ENCODE measurements around the gene FN3KRP.

FN3KRP gene

DNA sequence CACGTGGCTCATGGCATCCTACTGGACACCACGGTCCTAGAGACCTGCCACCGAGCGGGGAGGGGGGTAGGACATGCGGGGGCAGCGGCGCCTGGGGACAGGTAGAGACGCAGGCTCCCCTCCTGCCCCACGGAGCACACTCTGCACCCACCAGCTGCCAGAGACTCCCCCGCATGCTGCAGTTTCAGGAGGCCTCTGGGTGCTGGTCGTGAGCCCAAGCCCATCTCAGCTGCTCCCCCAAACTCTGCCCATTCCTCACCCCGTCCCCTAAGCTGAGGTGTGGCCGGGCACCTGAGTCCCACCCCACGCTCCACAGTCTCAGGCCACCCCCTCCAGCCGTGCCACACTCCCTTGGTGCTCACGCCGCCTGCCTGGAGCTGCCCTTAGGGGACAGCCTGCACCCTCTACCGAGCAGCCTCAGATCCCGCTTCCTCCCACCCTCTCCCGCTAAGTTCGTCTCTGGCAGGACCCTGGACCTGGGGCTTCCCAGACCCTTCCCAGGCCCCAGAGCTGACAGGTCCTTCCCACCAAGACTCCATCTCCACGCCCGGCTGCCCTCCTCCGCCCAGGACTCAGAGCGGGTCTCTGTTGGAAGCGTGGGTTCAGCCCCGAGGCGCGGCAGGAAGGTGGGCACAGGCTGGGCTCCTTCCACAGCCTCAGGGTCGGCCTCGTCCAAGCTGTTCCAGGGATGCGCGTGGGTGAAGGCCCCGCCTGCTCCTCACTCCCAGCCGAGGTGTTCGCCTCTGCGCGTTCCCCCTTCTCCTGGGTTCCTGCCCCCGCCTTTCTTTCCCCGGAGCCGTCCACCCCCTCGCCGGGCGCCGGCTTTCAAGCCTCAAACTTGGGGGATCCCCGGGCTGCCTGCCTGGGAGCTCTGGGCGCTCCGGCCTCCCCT lies 19.3 kb upstream of the FN3KRP start:
- peaks cover 14% of the 10 kb centered on the region for H3K9me3 Mint-ChIP-seq
- H3K36me3 Mint-ChIP-seq (ENCODE audit: low read depth) = peaks cover 7% of the 10 kb centered on the region
- peaks cover 12% of the 10 kb centered on the region for H3K27me3 Mint-ChIP-seq
- no peak for DNase-seq
- no peak overlapping the region for H3K27ac Mint-ChIP-seq
- H3K4me3 Mint-ChIP-seq = peak overlapping the region; percentile 61
- H3K4me1 Mint-ChIP-seq (ENCODE audit: low read depth) = peaks cover 22% of the 10 kb centered on the region

- Mint-ChIP-seq H3K27ac (no peak overlapping the region), H3K4me1 (ENCODE audit: low read depth) (peaks cover 17% of the 10 kb centered on the region), H3K9me3 (peaks cover 14% of the 10 kb centered on the region), H3K27me3 (peaks cover 12% of the 10 kb centered on the region), H3K4me3 (peak overlapping the region; percentile 61), H3K36me3 (ENCODE audit: low read depth) (peaks cover 7% of the 10 kb centered on the region)
- no peak for DNase-seq
Measured at GRCh38 chr17:82697808-82698064, 18.8 kb upstream of the FN3KRP start.

- no peak within 1 kb of the TSS for H3K27ac Mint-ChIP-seq
- peaks cover 14% of the 10 kb centered on the region for H3K9me3 Mint-ChIP-seq
- H3K36me3 Mint-ChIP-seq (ENCODE audit: low read depth) = peaks cover 6% of the 10 kb centered on the region
- peak within 1 kb of the TSS; percentile 67 for H3K4me3 Mint-ChIP-seq
- H3K4me1 Mint-ChIP-seq (ENCODE audit: low read depth) = peaks cover 17% of the 10 kb centered on the region
- DNase-seq = peak; percentile 98
- peaks cover 12% of the 10 kb centered on the region for H3K27me3 Mint-ChIP-seq
Measured at GRCh38 chr17:82698065-82698973, 18.2 kb upstream of the FN3KRP start, which contains the start of gene RAB40B. Gene RAB40B, minus strand, starts transcription at chr17:82698698. Its CDS starts 102 bp downstream, at chr17:82698596.

DNA sequence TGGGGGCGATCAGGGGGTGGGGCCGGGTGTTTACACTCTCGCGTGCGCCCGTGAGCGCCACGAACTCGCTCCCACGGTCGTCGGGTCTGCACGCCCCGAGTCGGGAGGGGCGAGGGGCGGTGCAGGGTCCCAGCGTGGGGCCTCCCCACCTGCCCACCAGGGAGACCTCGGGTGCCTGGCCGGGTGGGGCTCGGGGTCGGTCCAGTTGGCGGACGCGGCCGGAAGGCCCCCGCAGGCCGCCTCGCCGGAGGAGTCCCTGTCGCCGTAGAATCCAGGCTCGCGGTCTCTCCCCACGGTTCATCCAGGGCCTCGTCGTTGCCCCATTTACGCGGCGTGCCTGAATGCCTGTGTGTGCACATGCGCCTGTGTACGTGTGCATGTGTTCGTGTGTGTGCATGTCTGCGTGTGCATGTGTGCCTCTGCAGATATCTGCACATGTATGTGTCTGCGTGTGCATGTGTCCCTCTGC lies 17.5 kb upstream of the FN3KRP start:
- H3K9me3 Mint-ChIP-seq = peaks cover 13% of the 10 kb centered on the region
- peaks cover 12% of the 10 kb centered on the region for H3K27me3 Mint-ChIP-seq
- H3K4me3 Mint-ChIP-seq = peak overlapping the region; percentile 67
- no peak overlapping the region for H3K27ac Mint-ChIP-seq
- DNase-seq = no peak
- peaks cover 17% of the 10 kb centered on the region for H3K4me1 Mint-ChIP-seq (ENCODE audit: low read depth)
- peaks cover 6% of the 10 kb centered on the region for H3K36me3 Mint-ChIP-seq (ENCODE audit: low read depth)

DNA sequence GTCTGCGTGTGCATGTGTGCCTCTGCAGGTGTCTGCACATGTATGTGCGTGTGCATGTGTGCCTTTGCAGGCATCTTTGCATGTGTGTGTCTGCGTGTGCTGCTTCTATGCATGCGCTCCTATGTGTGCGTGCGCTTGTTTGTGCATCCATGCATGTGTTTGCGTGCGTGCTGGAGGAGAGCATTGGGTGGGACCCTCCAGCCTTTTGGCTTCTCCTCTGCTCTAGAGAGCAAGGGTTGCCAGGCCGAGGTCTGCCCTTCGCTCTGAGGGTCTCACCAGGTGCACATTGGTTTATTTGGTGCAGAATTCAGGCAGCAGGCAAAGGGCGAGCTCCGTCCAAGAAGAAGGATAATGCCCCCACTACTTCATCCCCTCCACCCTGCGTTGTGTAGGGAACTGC lies 17.0 kb upstream of the FN3KRP start:
- no peak for DNase-seq
- peaks cover 17% of the 10 kb centered on the region for H3K4me1 Mint-ChIP-seq (ENCODE audit: low read depth)
- peak overlapping the region; percentile 67 for H3K4me3 Mint-ChIP-seq
- peaks cover 4% of the 10 kb centered on the region for H3K36me3 Mint-ChIP-seq (ENCODE audit: low read depth)
- H3K27ac Mint-ChIP-seq = no peak overlapping the region
- peaks cover 12% of the 10 kb centered on the region for H3K27me3 Mint-ChIP-seq
- peaks cover 9% of the 10 kb centered on the region for H3K9me3 Mint-ChIP-seq

DNA sequence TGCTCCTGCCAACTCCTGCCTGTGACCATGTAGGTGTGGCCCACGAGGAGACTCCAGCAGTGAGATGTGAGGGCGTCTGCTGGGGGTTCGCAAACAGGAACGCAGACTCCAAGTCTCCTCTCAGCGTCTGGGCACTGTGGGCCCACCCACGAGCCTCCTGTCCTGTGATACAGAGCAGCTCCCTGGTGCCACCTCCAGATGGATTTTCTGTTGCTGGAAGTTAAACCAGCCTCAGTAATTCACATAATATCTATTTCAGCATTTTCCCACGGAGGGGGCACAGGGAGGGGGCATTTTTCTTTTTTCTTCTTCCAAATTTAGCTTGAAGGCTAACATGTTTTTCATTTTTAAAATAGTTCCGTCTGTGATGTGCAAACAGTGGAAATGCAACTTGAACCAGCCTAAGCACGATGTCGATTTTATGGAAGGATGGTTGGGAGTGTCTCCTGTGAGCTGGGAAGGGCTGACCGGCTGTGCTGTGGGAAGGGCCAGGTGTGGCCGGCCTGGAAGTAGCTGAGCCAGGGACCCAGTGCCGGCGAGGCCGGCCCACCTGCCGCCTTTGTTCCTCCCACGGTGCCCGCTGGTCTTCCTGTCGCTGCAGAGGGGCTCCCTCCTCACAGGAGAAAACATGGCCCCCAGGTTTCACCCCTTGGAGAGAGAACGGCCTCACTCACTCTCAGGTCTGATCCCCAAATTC lies 14.1 kb upstream of the FN3KRP start:
- no peak for DNase-seq
- Mint-ChIP-seq H3K9me3 (no peaks in the 10 kb centered on the region), H3K27ac (no peak overlapping the region), H3K4me3 (no peak overlapping the region), H3K36me3 (ENCODE audit: low read depth) (no peaks in the 10 kb centered on the region), H3K27me3 (peaks cover under 1% of the 10 kb centered on the region), H3K4me1 (ENCODE audit: low read depth) (peaks cover 7% of the 10 kb centered on the region)

DNA sequence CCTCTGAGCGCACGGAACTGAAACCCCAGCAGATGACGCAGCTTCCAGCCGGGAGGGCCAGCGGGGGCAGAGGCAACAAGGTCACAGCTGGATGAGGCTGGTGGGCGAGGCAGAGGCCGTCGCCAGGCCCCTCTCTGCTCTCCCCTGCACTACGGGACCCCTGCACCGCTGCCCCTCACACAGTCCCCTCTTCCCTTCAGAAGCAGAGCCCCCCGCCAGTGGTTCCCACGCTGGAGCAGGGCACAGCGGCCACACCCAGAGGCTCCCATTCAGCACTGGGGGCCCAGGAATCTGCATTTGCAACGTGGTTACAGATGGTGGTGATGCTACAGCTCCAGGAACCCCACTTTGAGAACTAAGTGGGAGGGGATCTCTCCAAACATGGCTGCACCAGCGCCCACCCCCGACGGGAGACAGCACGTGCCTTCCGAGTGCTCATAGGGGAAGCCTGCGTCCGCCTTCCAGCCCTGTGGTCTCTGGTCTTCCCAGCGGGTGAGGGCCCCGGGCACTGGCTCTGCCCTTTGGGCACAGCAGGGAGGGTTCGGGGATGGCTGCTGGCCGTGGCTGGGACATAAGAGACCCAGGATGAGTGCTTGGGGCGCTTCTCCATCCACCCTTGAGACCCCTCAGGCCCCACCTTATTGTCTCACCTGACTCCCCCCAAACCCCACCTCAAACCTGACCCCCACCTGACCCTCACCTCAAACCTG lies 13.3 kb upstream of the FN3KRP start:
- Mint-ChIP-seq H3K4me3 (no peak overlapping the region), H3K27me3 (no peaks in the 10 kb centered on the region), H3K27ac (no peak overlapping the region), H3K9me3 (no peaks in the 10 kb centered on the region), H3K36me3 (ENCODE audit: low read depth) (no peaks in the 10 kb centered on the region), H3K4me1 (ENCODE audit: low read depth) (peaks cover 12% of the 10 kb centered on the region)
- DNase-seq = no peak

DNA sequence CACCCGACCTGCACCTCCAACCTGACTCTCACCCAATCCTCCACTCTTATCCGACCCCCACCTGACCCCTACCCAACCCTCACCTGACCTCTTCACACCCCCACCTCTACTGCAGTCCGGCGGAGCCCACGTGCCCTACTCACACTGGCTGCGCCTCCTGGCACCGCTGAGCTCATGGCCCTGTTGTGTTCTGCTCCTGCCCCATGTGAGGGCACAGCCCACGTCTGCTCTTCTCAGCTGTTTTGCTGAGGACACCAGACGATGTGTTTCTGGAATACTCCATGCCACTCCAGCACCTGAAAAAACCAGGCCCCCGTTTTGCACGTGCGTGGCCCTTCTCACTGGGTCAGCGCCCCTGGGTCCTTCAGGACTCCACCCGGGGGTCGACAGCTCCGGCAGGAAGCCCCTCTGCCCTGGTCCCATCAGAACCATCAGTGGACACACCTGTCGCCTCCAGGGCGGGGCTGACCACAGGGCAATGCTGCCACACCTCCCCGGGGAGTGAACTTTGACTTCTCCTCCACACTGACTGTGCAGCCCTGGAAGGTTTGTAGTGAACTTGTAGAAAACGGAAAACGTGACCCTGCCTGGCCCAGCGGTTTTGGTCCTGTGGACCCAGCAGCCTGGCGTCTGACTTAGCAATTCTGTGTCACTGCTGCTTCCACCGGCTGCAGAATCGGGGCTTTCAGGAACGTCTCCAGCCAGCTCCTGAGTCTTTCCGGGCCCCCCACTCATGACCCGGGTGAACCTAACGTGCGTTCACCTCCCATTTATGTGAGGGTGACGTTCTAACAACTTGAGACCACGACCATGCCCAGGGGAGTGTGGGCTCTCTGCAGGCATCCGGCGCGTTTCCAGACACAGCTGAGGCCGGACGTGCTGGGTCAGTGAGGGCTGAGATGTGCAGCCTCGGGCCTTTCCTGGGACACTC lies 12.3 kb upstream of the FN3KRP start:
- DNase-seq = no peak
- H3K4me1 Mint-ChIP-seq (ENCODE audit: low read depth) = peaks cover 9% of the 10 kb centered on the region

DNA sequence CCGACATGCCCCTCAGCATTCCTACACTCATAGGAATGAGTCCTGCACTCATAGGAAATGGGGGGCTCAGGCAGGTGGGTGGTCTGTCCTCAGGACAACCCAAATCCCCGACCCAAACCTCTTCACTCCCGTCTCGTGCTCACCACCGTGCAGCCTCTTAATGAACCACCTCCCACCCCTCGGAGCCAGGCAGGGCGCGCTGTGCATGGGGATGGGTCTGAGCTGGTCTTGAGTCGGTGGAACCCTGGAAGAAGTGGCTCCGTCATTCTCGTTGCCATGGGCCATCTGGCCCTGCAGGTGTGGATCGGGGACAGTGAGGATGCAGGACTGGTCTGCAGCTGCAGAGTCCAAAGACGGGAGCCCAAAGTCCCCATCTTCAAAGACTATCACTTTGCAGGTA lies 11.6 kb upstream of the FN3KRP start:
- no peaks in the 10 kb centered on the region for H3K36me3 Mint-ChIP-seq (ENCODE audit: low read depth)
- H3K9me3 Mint-ChIP-seq = no peaks in the 10 kb centered on the region
- no peak overlapping the region for H3K4me3 Mint-ChIP-seq
- no peak for DNase-seq
- peaks cover 6% of the 10 kb centered on the region for H3K4me1 Mint-ChIP-seq (ENCODE audit: low read depth)
- no peak overlapping the region for H3K27ac Mint-ChIP-seq
- H3K27me3 Mint-ChIP-seq = no peaks in the 10 kb centered on the region

More for the DNA sequence above, 12.3 kb upstream of the FN3KRP start:
- Mint-ChIP-seq H3K27me3 (no peaks in the 10 kb centered on the region), H3K27ac (no peak overlapping the region), H3K9me3 (no peaks in the 10 kb centered on the region), H3K4me3 (no peak overlapping the region), H3K36me3 (ENCODE audit: low read depth) (no peaks in the 10 kb centered on the region)

- H3K4me3 Mint-ChIP-seq = no peak overlapping the region
- no peak for DNase-seq
- H3K27me3 Mint-ChIP-seq = no peaks in the 10 kb centered on the region
- H3K9me3 Mint-ChIP-seq = no peaks in the 10 kb centered on the region
- no peak overlapping the region for H3K27ac Mint-ChIP-seq
- no peaks in the 10 kb centered on the region for H3K36me3 Mint-ChIP-seq (ENCODE audit: low read depth)
- peaks cover 6% of the 10 kb centered on the region for H3K4me1 Mint-ChIP-seq (ENCODE audit: low read depth)
Measured at GRCh38 chr17:82705756-82706155, 10.8 kb upstream of the FN3KRP start.

DNA sequence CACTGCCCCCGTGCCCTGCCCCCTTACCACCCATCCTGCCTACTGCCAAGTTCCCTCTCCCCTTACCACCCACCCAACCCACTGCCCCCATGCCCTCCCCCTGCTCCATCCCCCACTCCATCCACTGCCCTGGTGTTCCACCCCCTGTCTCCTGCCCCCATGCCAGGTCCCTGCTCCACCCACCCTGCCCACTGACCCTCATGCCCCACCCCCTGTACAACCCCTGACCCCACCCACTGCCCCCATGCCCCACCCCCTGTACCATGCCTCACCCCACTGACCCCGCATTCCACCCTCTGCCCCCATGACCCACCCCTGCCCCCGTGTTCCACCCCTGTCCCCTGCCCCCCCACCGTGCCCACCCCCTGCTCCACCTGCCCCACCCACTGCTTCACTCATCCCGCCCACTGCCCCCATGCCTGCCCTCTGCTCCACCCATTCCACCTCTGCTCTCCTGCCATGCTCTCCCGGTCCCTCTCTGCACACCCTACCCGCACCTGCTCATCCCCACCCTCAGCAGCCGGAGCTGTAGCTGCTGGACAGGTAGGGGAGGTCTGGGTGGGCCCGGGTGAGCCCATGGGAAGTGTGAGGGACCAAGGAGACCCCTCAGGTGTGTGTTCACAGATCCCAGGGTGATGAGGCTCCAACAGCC lies 7.4 kb upstream of the FN3KRP start:
- Mint-ChIP-seq H3K4me1 (ENCODE audit: low read depth) (peaks cover 6% of the 10 kb centered on the region), H3K9me3 (no peaks in the 10 kb centered on the region), H3K27me3 (no peaks in the 10 kb centered on the region), H3K36me3 (ENCODE audit: low read depth) (no peaks in the 10 kb centered on the region), H3K4me3 (no peak overlapping the region), H3K27ac (no peak overlapping the region)
- no peak for DNase-seq

DNA sequence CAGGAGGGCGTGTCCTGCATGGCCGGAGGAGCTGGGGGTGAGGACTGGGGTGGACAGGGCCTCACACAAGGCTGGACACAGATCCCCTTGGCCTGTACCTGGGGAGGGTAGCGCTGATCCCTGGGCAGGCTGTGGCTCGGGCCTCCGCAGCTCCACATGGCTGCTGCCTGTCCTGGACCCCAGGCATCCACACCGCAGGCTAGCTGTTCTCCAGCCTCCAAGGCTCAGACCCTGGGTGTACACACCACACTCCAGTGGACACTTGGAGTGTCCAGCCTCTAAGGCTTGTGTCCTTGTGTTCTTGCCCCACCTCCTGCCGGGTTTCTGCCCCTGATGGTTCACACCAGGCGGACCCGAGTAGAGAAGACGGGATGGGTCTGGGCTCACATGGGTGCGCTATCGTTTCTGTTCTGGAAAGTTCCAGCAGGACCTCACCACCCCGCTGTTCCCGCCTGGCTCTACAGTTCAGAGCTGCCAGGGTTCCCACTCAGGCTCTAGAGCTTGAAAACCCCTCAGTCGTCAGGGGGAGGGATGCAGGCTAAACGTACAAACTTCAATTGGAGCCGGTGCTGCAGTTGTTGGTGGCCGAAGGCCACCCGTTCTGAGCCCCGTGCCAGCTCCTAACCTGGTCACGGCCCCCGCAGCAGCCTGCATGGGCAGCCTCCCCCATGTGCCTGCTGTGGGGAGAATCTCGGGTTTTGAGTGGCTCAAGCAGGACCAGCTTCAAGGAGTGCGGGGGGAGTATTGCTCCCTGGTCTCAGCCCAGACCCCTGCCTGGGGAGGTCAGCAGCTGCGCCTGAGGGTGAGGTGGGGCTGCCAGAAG lies 6.6 kb upstream of the FN3KRP start:
- Mint-ChIP-seq H3K27me3 (no peaks in the 10 kb centered on the region), H3K27ac (no peak overlapping the region), H3K9me3 (no peaks in the 10 kb centered on the region), H3K36me3 (ENCODE audit: low read depth) (no peaks in the 10 kb centered on the region), H3K4me1 (ENCODE audit: low read depth) (peaks cover 6% of the 10 kb centered on the region), H3K4me3 (no peak overlapping the region)
- DNase-seq = no peak
